H1 (cell line): Measurements from ENCODE around the gene FAM171A1. TPM values are rescaled to one million over a fixed set of nuclear protein-coding genes. Genes with fewer than 3 reads are reported as not detected.

ENCODE experiments used
- CTCF ChIA-PET: fragments of 300-600 bp; sonication (Branson Sonifier 250); formaldehyde crosslinking; loops from one replicate; lab custom pipeline; 2021; ENCODE audit not compliant: partially characterized antibody; lab: Charles Lee
- POLR2A ChIA-PET: fragments of 300-600 bp; sonication (Branson Sonifier 250); formaldehyde crosslinking; loops from one replicate; lab custom pipeline; 2021; ENCODE audit warnings: inconsistent platforms; ENCODE audit not compliant: partially characterized antibody; lab: Charles Lee
- DNase-seq, 2 experiments: peaks; one replicate each; pipeline versions ENCODE4 v3.0.0 to v3.0.0-alpha.2; 2010 to 2022; ENCODE audit warnings: low spot score in 2 of 2, low read depth in 1 of 2, mixed read lengths in 1 of 2
- FAIRE-seq: peaks from 2 replicates; lab custom pipeline; 2011; peaks lifted over from hg19 to GRCh38; lab: Jason Lieb, UNC
- H2AFZ ChIP-seq: 2 replicates; pipeline ENCODE4 v1.8.1; 2012; ENCODE audit warnings: low read length, inconsistent platforms
- H2AK5ac ChIP-seq: 2 replicates; pipeline ENCODE4 v1.6.1; 2013; ENCODE audit warnings: low read depth, low read length
- H2BK120ac ChIP-seq: replicated peaks from 2 replicates; pipeline ENCODE3; 2013; ENCODE audit warnings: low read depth, low read length, inconsistent platforms
- H2BK12ac ChIP-seq: 2 replicates; pipeline ENCODE4 v1.6.1; 2013; ENCODE audit warnings: low read depth, low read length
- H2BK15ac ChIP-seq: 2 replicates; pipeline ENCODE4 v1.6.1; 2013; ENCODE audit warnings: low read length
- H2BK20ac ChIP-seq: 2 replicates; pipeline ENCODE4 v1.6.1; 2013; ENCODE audit warnings: low read length
- H2BK5ac ChIP-seq: 2 replicates; pipeline ENCODE4 v1.6.1; 2013; ENCODE audit warnings: low read depth, low read length
- H3K14ac ChIP-seq: 2 replicates; pipeline ENCODE4 v1.6.1; 2013; ENCODE audit warnings: inconsistent platforms; ENCODE audit not compliant: insufficient read length
- H3K18ac ChIP-seq: 2 replicates; pipeline ENCODE4 v1.6.1; 2013; ENCODE audit warnings: low read length; ENCODE audit errors: extremely low read depth
- H3K23ac ChIP-seq: 2 replicates; pipeline ENCODE4 v1.6.1; 2013; ENCODE audit warnings: inconsistent platforms; ENCODE audit not compliant: insufficient read length
- H3K23me2 ChIP-seq: 2 replicates; pipeline ENCODE4 v1.6.1; 2013; ENCODE audit warnings: low read depth, low read length
- H3K27ac ChIP-seq: 2 replicates; pipeline ENCODE4 v1.6.1; 2011; ENCODE audit warnings: low read depth, low read length, inconsistent platforms
- H3K27me3 ChIP-seq, 4 experiments: replicated peaks in 1 of 4; 1 replicate in 1 of 4; 2 replicates in 3 of 4; pipeline versions ENCODE4 v1.6.1 to v1.8.1; 2011 to 2013; ENCODE audit warnings: low read length in 3 of 4, mild to moderate bottlenecking in 3 of 4, inconsistent platforms in 2 of 4, mixed read lengths in 2 of 4, moderate library complexity in 1 of 4; ENCODE audit not compliant: control insufficient read depth in 3 of 4, insufficient read depth in 3 of 4; ENCODE audit errors: extremely low read depth in 1 of 4
- H3K36me3 ChIP-seq, 4 experiments: 2 replicates each; pipeline versions ENCODE4 v1.6.1 to v1.8.1; 2011 to 2013; ENCODE audit warnings: mild to moderate bottlenecking in 4 of 4, low read length in 3 of 4, moderate library complexity in 2 of 4, control low read depth in 1 of 4, inconsistent platforms in 1 of 4; ENCODE audit not compliant: insufficient read depth in 4 of 4, control insufficient read depth in 2 of 4
- H3K4ac ChIP-seq: replicated peaks from 2 replicates; pipeline ENCODE3; 2013; ENCODE audit warnings: low read length, low read depth, mixed read lengths, inconsistent platforms; ENCODE audit not compliant: insufficient read length
- H3K4me1 ChIP-seq, 4 experiments: replicated peaks in 1 of 4; 1 replicate in 1 of 4; 2 replicates in 3 of 4; pipeline versions ENCODE4 v1.6.1 to v1.8.1; 2011 to 2013; ENCODE audit warnings: low read length in 3 of 4, inconsistent platforms in 2 of 4, mixed read lengths in 1 of 4; ENCODE audit not compliant: insufficient read depth in 4 of 4, control insufficient read depth in 3 of 4
- H3K4me2 ChIP-seq, 2 experiments: 2 replicates each; pipeline versions ENCODE4 v1.6.1 to v1.8.1; 2011 to 2013; ENCODE audit warnings: low read depth in 2 of 2, low read length in 2 of 2, control low read depth in 1 of 2, inconsistent platforms in 1 of 2, mild to moderate bottlenecking in 1 of 2; ENCODE audit not compliant: insufficient read depth in 1 of 2
- H3K4me3 ChIP-seq, 4 experiments: fragments of 200-600, 300-600 bp in 1 of 4; sonication (generic), shearing (Covaris generic), sonication (Bioruptor Twin) in 1 of 4; 2 replicates each; pipeline versions ENCODE4 v1.5.1 to v1.8.1; 2011 to 2016; ENCODE audit warnings: low read length in 4 of 4, low read depth in 3 of 4, control low read depth in 2 of 4, inconsistent platforms in 2 of 4, mild to moderate bottlenecking in 2 of 4, mixed read lengths in 1 of 4, moderate library complexity in 1 of 4; ENCODE audit not compliant: insufficient read depth in 2 of 4; ENCODE audit errors: extremely low read depth in 1 of 4
- H3K56ac ChIP-seq: replicated peaks from 2 replicates; pipeline ENCODE3; 2013; ENCODE audit warnings: low read depth, mild to moderate bottlenecking, mixed read lengths, low read length, inconsistent platforms; ENCODE audit not compliant: insufficient read length
- H3K79me1 ChIP-seq: 2 replicates; pipeline ENCODE4 v1.6.1; 2013; ENCODE audit warnings: low read depth, low read length, control low read depth
- H3K79me2 ChIP-seq, 2 experiments: 2 replicates each; pipeline versions ENCODE4 v1.6.1 to v1.8.1; 2012 to 2013; ENCODE audit warnings: low read length in 2 of 2, mild to moderate bottlenecking in 2 of 2, inconsistent platforms in 1 of 2; ENCODE audit not compliant: insufficient read depth in 2 of 2, control insufficient read depth in 1 of 2
- H3K9ac ChIP-seq, 4 experiments: replicated peaks in 1 of 4; 1 replicate in 1 of 4; 2 replicates in 3 of 4; pipeline versions ENCODE4 v1.6.1 to v1.8.1; 2011 to 2013; ENCODE audit warnings: low read depth in 3 of 4, low read length in 3 of 4, control low read depth in 2 of 4, mild to moderate bottlenecking in 2 of 4, moderate library complexity in 2 of 4, inconsistent platforms in 1 of 4; ENCODE audit errors: extremely low read depth in 1 of 4
- H3K9me3 ChIP-seq, 2 experiments: 2 replicates each; pipeline versions ENCODE4 v1.6.1 to v1.8.1; 2012 to 2013; ENCODE audit warnings: mild to moderate bottlenecking in 2 of 2, moderate library complexity in 2 of 2, control low read depth in 1 of 2, inconsistent platforms in 1 of 2, low read depth in 1 of 2, low read length in 1 of 2, mixed read lengths in 1 of 2; ENCODE audit not compliant: insufficient read depth in 2 of 2
- H4K20me1 ChIP-seq, 2 experiments: replicated peaks in 1 of 2; 2 replicates each; pipeline versions ENCODE3 to v1.8.1; 2011 to 2013; ENCODE audit warnings: inconsistent platforms in 2 of 2, low read length in 2 of 2, mild to moderate bottlenecking in 1 of 2; ENCODE audit not compliant: insufficient read depth in 2 of 2, control insufficient read depth in 1 of 2
- H4K5ac ChIP-seq: 2 replicates; pipeline ENCODE4 v1.6.1; 2013; ENCODE audit warnings: low read length, low read depth, mixed read lengths, inconsistent platforms; ENCODE audit not compliant: insufficient read length
- H4K8ac ChIP-seq: 2 replicates; pipeline ENCODE4 v1.8.0; 2013; ENCODE audit warnings: mild to moderate bottlenecking, moderate library complexity, low read length, inconsistent platforms; ENCODE audit not compliant: insufficient read depth; ENCODE audit errors: extremely low read depth
- H4K91ac ChIP-seq: replicated peaks from 2 replicates; pipeline ENCODE3; 2013; ENCODE audit warnings: low read length, mixed read lengths, inconsistent platforms; ENCODE audit not compliant: insufficient read length
- ASH2L ChIP-seq: fragments of 200-600, 300-600 bp; sonication (generic); IDR thresholded peaks from one replicate; pipeline ENCODE4 v1.7.1; 2017; ENCODE audit warnings: low read length
- ATF2 ChIP-seq: IDR thresholded peaks from 2 replicates; pipeline ENCODE4 v1.6.1; 2012; ENCODE audit warnings: low read length, inconsistent platforms
- CREB1 ChIP-seq: IDR thresholded peaks from 2 replicates; pipeline ENCODE4 v1.6.1; 2012; ENCODE audit warnings: inconsistent platforms
- SIX5 ChIP-seq: IDR thresholded peaks from 2 replicates; pipeline ENCODE4 v1.6.1; 2011; ENCODE audit warnings: mild to moderate bottlenecking, low read depth, low read length
- TCF12 ChIP-seq: IDR thresholded peaks from 2 replicates; pipeline ENCODE4 v1.6.1; 2011; ENCODE audit warnings: low read depth, mild to moderate bottlenecking, low read length
- WGBS, 2 experiments: shearing (Covaris generic) in 1 of 2; methylation state at CpG; one replicate each; pipeline versions ENCODE4 v1.1.6 to v1.1.7; 2013 to 2015; ENCODE audit warnings: low lambda C conversion rate in 2 of 2, mixed read lengths in 2 of 2, inconsistent platforms in 1 of 2, low coverage in 1 of 2, missing lambda C conversion rate in 1 of 2; ENCODE audit not compliant: insufficient replicate concordance in 2 of 2, insufficient coverage in 1 of 2, insufficient read length in 1 of 2; ENCODE audit errors: extremely low coverage in 1 of 2, missing lambda C conversion rate in 1 of 2; 5-methylcytosine and 5-hydroxymethylcytosine counted together
- polyA plus RNA-seq, 7 experiments: library from polyadenylated mRNA; depleted of rRNA in 3 of 7; stranded (reverse) in 5 of 7; unstranded in 2 of 7; fragments of >200 nt in 5 of 7; fragments of 200-250 nt in 2 of 7; gene quantifications; 1 replicate in 5 of 7; 2 replicates in 1 of 7; 4 replicates in 1 of 7; pipeline versions ENCODE4 v1.2.1 to v1.2.3, GENCODE V29; 2011 to 2013; ENCODE audit warnings: missing spikeins in 2 of 7, mixed read lengths in 2 of 7
- total RNA-seq: library from RNA; stranded (reverse); fragmentation: NEBNext Ultra II Directional; extraction: Animal tissue kit (Norgen Biotek cat#: 25700); gene quantifications from 2 replicates; pipeline ENCODE4 v1.2.1, GENCODE V29; 2021

Gene FAM171A1
- total and polyA plus RNA-seq, 2 of the 8 experiments (the other 6 are each of a cell fraction or from before 2014, with no cell fraction given) = 26.6 to 42.1 TPM

- Histone ChIP-seq H2BK15ac (no peak overlapping the region), H3K23ac (no peak overlapping the region), H3K14ac (no peak overlapping the region), H3K23me2 (no peaks in the 10 kb centered on the region), H4K91ac (no peak overlapping the region), H3K4ac (no peak overlapping the region), H3K79me1 (peaks cover 3% of the 10 kb centered on the region; the same call in 1 of the 2 replicates), H3K27me3 (no peaks in the 10 kb centered on the region), H2AFZ (no peak overlapping the region), H3K9ac (no peak overlapping the region), H3K36me3 (no peaks in the 10 kb centered on the region), H2AK5ac (no peak overlapping the region), H2BK20ac (no peak overlapping the region), H3K4me1 (peaks cover 0 to 3% (median 0%) of the 10 kb centered on the region in 4 experiments; a peak in 1 of 7 replicates), H4K8ac (no peak overlapping the region), H4K20me1 (no peaks in the 10 kb centered on the region), H4K5ac (no peak overlapping the region), H2BK12ac (no peak overlapping the region), H3K56ac (no peak overlapping the region), H3K79me2 (peaks cover 0 to 7% of the 10 kb centered on the region in 2 experiments; a peak in 1 of 4 replicates), H3K4me2 (no peak overlapping the region), H3K9me3 (no peaks in the 10 kb centered on the region), H3K27ac (no peak overlapping the region), H3K18ac (no peak overlapping the region), H2BK120ac (no peak overlapping the region), H2BK5ac (no peak overlapping the region), H3K4me3 (no peak overlapping the region)
- TF ChIP-seq SIX5 = no peak
- TF ChIP-seq TCF12 = no peak
- no peak for TF ChIP-seq CREB1
- no peak for TF ChIP-seq ASH2L
- TF ChIP-seq ATF2 = no peak
- ChIA-PET POLR2A (no interaction called here), CTCF (interaction anchor here (1.2 kb wide), 1 partner anchor 10 kb away, joined by 7 read pairs; no protein-coding TSS in a partner anchor)
- WGBS, 2 experiments = 77% methylated on average over 2 of the region's 2 CpGs; no CpG with 5 or more reads in 1 of the 2 experiments
- DNase-seq (no peak), FAIRE-seq (no peak)
Observed at GRCh38 chr10:15329437-15329836, 41.7 kb downstream of the FAM171A1 start.
